ENCODE data around the gene PMF1.

DNA sequence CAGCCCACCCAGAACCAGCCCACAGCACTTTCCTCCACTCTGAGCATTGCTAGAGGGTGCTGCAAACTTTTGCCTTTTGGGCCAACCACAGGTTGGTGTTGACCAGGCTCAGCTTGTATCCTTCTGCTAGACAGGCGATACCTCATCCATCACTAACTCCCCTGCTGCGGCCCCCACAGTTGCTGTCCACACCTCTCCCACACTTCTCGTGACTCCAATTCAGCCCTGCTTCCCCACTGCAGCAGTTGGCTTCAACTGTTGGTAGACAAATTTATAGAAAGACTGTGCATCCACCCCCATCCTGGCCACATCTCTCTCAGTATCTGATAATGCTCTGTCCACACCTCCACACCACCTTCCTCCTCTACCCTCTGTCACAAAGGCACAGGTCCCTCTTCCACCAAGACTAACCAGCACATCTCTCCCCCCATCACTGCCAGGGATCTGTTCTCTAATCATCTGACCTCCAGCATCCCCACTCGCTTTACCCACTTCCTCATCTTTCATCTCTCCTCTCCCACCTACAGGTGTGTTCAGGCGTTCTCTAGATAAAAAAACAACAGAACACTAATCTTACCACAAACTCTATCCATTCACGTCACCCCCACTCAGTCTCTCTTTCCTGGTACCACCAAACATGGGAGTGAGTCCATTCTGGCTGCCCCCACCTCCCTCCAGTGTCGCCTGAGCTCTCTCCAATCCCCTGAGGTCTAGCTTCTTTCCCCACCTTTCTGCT lies 34.7 kb upstream of the PMF1 start:
- TF ChIP-seq, protein P1, sequence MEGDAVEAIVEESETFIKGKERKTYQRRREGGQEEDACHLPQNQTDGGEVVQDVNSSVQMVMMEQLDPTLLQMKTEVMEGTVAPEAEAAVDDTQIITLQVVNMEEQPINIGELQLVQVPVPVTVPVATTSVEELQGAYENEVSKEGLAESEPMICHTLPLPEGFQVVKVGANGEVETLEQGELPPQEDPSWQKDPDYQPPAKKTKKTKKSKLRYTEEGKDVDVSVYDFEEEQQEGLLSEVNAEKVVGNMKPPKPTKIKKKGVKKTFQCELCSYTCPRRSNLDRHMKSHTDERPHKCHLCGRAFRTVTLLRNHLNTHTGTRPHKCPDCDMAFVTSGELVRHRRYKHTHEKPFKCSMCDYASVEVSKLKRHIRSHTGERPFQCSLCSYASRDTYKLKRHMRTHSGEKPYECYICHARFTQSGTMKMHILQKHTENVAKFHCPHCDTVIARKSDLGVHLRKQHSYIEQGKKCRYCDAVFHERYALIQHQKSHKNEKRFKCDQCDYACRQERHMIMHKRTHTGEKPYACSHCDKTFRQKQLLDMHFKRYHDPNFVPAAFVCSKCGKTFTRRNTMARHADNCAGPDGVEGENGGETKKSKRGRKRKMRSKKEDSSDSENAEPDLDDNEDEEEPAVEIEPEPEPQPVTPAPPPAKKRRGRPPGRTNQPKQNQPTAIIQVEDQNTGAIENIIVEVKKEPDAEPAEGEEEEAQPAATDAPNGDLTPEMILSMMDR (IDR thresholded peaks at IDR 0.05; ENCODE audit: low read depth, low read length, missing input control), result no peak
- TF ChIP-seq, protein P2, sequence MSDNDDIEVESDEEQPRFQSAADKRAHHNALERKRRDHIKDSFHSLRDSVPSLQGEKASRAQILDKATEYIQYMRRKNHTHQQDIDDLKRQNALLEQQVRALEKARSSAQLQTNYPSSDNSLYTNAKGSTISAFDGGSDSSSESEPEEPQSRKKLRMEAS (IDR thresholded peaks at IDR 0.05), result no peak
- TF ChIP-seq EGR1 (IDR thresholded peaks at IDR 0.05; ENCODE audit: low read depth in 2 of 2) (no peak), TAF1 (conservative IDR thresholded peaks at IDR 0.05) (no peak), JUND (IDR thresholded peaks at IDR 0.05) (no peak), GABPA (IDR thresholded peaks at IDR 0.05 in 1 of 2, conservative IDR thresholded peaks at IDR 0.05 in 1 of 2) (no peak), SP1 (IDR thresholded peaks at IDR 0.05) (no peak), YY1 (IDR thresholded peaks at IDR 0.05) (no peak)
- TF ChIP-seq, protein P3, sequence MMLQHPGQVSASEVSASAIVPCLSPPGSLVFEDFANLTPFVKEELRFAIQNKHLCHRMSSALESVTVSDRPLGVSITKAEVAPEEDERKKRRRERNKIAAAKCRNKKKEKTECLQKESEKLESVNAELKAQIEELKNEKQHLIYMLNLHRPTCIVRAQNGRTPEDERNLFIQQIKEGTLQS (IDR thresholded peaks at IDR 0.05), result no peak
- TF ChIP-seq, protein P4, sequence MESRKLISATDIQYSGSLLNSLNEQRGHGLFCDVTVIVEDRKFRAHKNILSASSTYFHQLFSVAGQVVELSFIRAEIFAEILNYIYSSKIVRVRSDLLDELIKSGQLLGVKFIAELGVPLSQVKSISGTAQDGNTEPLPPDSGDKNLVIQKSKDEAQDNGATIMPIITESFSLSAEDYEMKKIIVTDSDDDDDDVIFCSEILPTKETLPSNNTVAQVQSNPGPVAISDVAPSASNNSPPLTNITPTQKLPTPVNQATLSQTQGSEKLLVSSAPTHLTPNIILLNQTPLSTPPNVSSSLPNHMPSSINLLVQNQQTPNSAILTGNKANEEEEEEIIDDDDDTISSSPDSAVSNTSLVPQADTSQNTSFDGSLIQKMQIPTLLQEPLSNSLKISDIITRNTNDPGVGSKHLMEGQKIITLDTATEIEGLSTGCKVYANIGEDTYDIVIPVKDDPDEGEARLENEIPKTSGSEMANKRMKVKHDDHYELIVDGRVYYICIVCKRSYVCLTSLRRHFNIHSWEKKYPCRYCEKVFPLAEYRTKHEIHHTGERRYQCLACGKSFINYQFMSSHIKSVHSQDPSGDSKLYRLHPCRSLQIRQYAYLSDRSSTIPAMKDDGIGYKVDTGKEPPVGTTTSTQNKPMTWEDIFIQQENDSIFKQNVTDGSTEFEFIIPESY (IDR thresholded peaks at IDR 0.05), result no peak
- TF ChIP-seq, protein P5, sequence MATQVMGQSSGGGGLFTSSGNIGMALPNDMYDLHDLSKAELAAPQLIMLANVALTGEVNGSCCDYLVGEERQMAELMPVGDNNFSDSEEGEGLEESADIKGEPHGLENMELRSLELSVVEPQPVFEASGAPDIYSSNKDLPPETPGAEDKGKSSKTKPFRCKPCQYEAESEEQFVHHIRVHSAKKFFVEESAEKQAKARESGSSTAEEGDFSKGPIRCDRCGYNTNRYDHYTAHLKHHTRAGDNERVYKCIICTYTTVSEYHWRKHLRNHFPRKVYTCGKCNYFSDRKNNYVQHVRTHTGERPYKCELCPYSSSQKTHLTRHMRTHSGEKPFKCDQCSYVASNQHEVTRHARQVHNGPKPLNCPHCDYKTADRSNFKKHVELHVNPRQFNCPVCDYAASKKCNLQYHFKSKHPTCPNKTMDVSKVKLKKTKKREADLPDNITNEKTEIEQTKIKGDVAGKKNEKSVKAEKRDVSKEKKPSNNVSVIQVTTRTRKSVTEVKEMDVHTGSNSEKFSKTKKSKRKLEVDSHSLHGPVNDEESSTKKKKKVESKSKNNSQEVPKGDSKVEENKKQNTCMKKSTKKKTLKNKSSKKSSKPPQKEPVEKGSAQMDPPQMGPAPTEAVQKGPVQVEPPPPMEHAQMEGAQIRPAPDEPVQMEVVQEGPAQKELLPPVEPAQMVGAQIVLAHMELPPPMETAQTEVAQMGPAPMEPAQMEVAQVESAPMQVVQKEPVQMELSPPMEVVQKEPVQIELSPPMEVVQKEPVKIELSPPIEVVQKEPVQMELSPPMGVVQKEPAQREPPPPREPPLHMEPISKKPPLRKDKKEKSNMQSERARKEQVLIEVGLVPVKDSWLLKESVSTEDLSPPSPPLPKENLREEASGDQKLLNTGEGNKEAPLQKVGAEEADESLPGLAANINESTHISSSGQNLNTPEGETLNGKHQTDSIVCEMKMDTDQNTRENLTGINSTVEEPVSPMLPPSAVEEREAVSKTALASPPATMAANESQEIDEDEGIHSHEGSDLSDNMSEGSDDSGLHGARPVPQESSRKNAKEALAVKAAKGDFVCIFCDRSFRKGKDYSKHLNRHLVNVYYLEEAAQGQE (IDR thresholded peaks at IDR 0.05), result no peak

All from liver (tissue), 3 donors.